ENCODE results near the gene ALOX15.
"Not testable (repeated sequence)": the region's sequence is repeated elsewhere in the genome, so short reads cannot be mapped to it uniquely, and the experiment has no call there.

ALOX15 gene

GRCh38 chr17:4641297-4642195 lies at the start of gene ALOX15:
TSS of gene ALOX15 (minus strand) at chr17:4641678. CDS start at chr17:4641651, 27 bp downstream.
- no peak for DNase-seq

- DNase-seq: no peak
These were observed 49.3 kb upstream of the ALOX15 start for GRCh38 chr17:4690745-4691144.

- not testable (repeated sequence) for DNase-seq
These were observed 48.4 kb upstream of the ALOX15 start for GRCh38 chr17:4689872-4690271.

GRCh38 chr17:4683739-4684138 lies 42.3 kb upstream of the ALOX15 start:
- not testable (repeated sequence) for DNase-seq

GRCh38 chr17:4679658-4680057 lies 38.2 kb upstream of the ALOX15 start:
- DNase-seq: no peak

- no peak for DNase-seq
These were observed 37.1 kb upstream of the ALOX15 start for GRCh38 chr17:4678448-4679026.

- no peak for DNase-seq
These were observed 35.3 kb upstream of the ALOX15 start for GRCh38 chr17:4676791-4677190.

GRCh38 chr17:4675791-4676190 lies 34.3 kb upstream of the ALOX15 start:
- DNase-seq: no peak

- DNase-seq: no peak
These were observed 33.2 kb upstream of the ALOX15 start for GRCh38 chr17:4674685-4674998.

- no peak for DNase-seq
These were observed 32.7 kb upstream of the ALOX15 start for GRCh38 chr17:4673986-4674684.

GRCh38 chr17:4673169-4673568 lies 31.7 kb upstream of the ALOX15 start:
- DNase-seq: no peak

- DNase-seq: no peak
These were observed 31.3 kb upstream of the ALOX15 start for GRCh38 chr17:4672751-4673150.

- no peak for DNase-seq
These were observed 30.7 kb upstream of the ALOX15 start for GRCh38 chr17:4672055-4672630.

GRCh38 chr17:4667166-4667565 lies 25.7 kb upstream of the ALOX15 start:
- no peak for DNase-seq

- no peak for DNase-seq
These were observed 24.8 kb upstream of the ALOX15 start for GRCh38 chr17:4666296-4666695.

- no peak for DNase-seq
These were observed 23.5 kb upstream of the ALOX15 start for GRCh38 chr17:4665027-4665426.

GRCh38 chr17:4664230-4664629 lies 22.8 kb upstream of the ALOX15 start:
- no peak for DNase-seq

GRCh38 chr17:4663711-4664110 lies 22.2 kb upstream of the ALOX15 start:
- DNase-seq: no peak

GRCh38 chr17:4658478-4659305 lies 17.2 kb upstream of the ALOX15 start:
- no peak for DNase-seq

- no peak for DNase-seq
These were observed 16.2 kb upstream of the ALOX15 start for GRCh38 chr17:4657678-4658077.

- DNase-seq: not testable (repeated sequence)
These were observed 14.5 kb upstream of the ALOX15 start for GRCh38 chr17:4655933-4656332.

GRCh38 chr17:4652997-4653396 lies 11.5 kb upstream of the ALOX15 start:
- no peak for DNase-seq

- no peak for DNase-seq
These were observed 7.3 kb upstream of the ALOX15 start for GRCh38 chr17:4648741-4649140.

All from DMS 273 treated with DMSO at 0.1 percent for 48 hours (cell line).